NB4 (cell line): ENCODE results near the gene ARHGAP26.

Experiments used
- CTCF ChIP-seq: IDR thresholded peaks from one replicate; pipeline ENCODE4 v1.5.1; 2012; ENCODE audit warnings: low read depth, low read length
- POLR2A ChIP-seq: IDR thresholded peaks from 2 replicates; pipeline ENCODE4 v1.6.1; 2011; ENCODE audit warnings: mild to moderate bottlenecking; ENCODE audit not compliant: insufficient read length; ENCODE audit errors: extremely low read depth

- TF ChIP-seq CTCF (no peak), POLR2A (no peak)
Measured at GRCh38 chr5:143080407-143080806, 310.2 kb downstream of the ARHGAP26 start.
